MM.1S (cell line): Measurements from ENCODE around the gene CKS2.

Experiments
- DNase-seq: peaks from one replicate; pipeline ENCODE4 v3.0.0-alpha.2; 2015
- H2AFZ ChIP-seq: fragments of 300-600 bp; sonication (generic); 2 replicates; pipeline ENCODE4 v1.6.0; 2016; ENCODE audit warnings: antibody characterized with exemption, low read length
- H3F3A ChIP-seq: fragments of 300-600 bp; sonication (generic); 2 replicates; pipeline ENCODE4 v1.6.1; 2016; ENCODE audit warnings: mild to moderate bottlenecking, antibody characterized with exemption, low read length, moderate library complexity, mixed read lengths; ENCODE audit not compliant: insufficient read depth
- H3K27ac ChIP-seq: fragments of 300-600 bp; sonication (generic); 2 replicates; pipeline ENCODE4 v1.5.1; 2016; ENCODE audit warnings: mild to moderate bottlenecking, low read length
- H3K27me3 ChIP-seq: fragments of 300-600 bp; sonication (generic); replicated peaks from 2 replicates; pipeline ENCODE4 v1.6.0; 2016; ENCODE audit warnings: low read length; ENCODE audit not compliant: insufficient read depth
- H3K36me3 ChIP-seq: fragments of 300-600 bp; sonication (generic); replicated peaks from 2 replicates; pipeline ENCODE4 v1.6.1; 2016; ENCODE audit warnings: mild to moderate bottlenecking, low read length, mixed read lengths; ENCODE audit not compliant: insufficient read depth
- H3K4me1 ChIP-seq: fragments of 300-600 bp; sonication (generic); 2 replicates; pipeline ENCODE4 v1.6.1; 2016; ENCODE audit warnings: low read length, mixed read lengths
- H3K4me2 ChIP-seq: fragments of 300-600 bp; sonication (generic); 2 replicates; pipeline ENCODE4 v1.6.0; 2016; ENCODE audit warnings: low read depth, low read length
- H3K4me3 ChIP-seq: fragments of 300-600 bp; sonication (generic); 2 replicates; pipeline ENCODE4 v1.5.1; 2016; ENCODE audit warnings: low read length, mixed read lengths
- H3K79me2 ChIP-seq: fragments of 300-600 bp; sonication (generic); 2 replicates; pipeline ENCODE4 v1.6.1; 2016; ENCODE audit warnings: mixed run types, low read length, mixed read lengths
- H3K9ac ChIP-seq: fragments of 300-600 bp; sonication (generic); 2 replicates; pipeline ENCODE4 v1.6.1; 2016; ENCODE audit warnings: low read length, mixed read lengths
- H3K9me2 ChIP-seq: fragments of 300-600 bp; sonication (generic); replicated peaks from 2 replicates; pipeline ENCODE4 v1.6.1; 2016; ENCODE audit warnings: mild to moderate bottlenecking, low read length, mixed read lengths; ENCODE audit not compliant: insufficient read depth
- H3K9me3 ChIP-seq: fragments of 300-600 bp; sonication (generic); replicated peaks from 2 replicates; pipeline ENCODE4 v1.6.1; 2016; ENCODE audit warnings: mild to moderate bottlenecking, low read length, mixed read lengths; ENCODE audit not compliant: insufficient read depth
- H4K20me1 ChIP-seq: fragments of 300-600 bp; sonication (generic); 2 replicates; pipeline ENCODE4 v1.6.1; 2016; ENCODE audit warnings: mild to moderate bottlenecking, low read length, moderate library complexity, mixed read lengths; ENCODE audit not compliant: insufficient read depth
- CTCF ChIP-seq: fragments of 300-600 bp; sonication (generic); IDR thresholded peaks from 2 replicates; pipeline ENCODE4 v1.5.1; 2016; ENCODE audit warnings: antibody characterized with exemption, low read length, mixed read lengths
- EZH2 ChIP-seq: fragments of 300-600 bp; sonication (generic); optimal IDR thresholded peaks from 2 replicates; pipeline ENCODE3; 2017; ENCODE audit warnings: low read depth, mild to moderate bottlenecking, antibody characterized with exemption, low read length, mixed read lengths
- EZH2phosphoT487 ChIP-seq: fragments of 300-600 bp; sonication (generic); IDR thresholded peaks from 2 replicates; pipeline ENCODE4 v1.6.1; 2018; ENCODE audit warnings: antibody characterized with exemption, low read length

CKS2 gene

GRCh38 chr9:89315482-89315881, 4.5 kb downstream of the CKS2 start:
- Histone ChIP-seq H2AFZ (no peak overlapping the region), H3K27ac (no peak overlapping the region), H3K27me3 (no peaks in the 10 kb centered on the region), H3K9me2 (no peaks in the 10 kb centered on the region), H4K20me1 (peaks cover 13% of the 10 kb centered on the region; the same call in 1 of the 2 replicates), H3K79me2 (peaks cover 80% of the 10 kb centered on the region), H3F3A (peaks cover 64% of the 10 kb centered on the region), H3K36me3 (peaks cover 12% of the 10 kb centered on the region; the same call in 1 of the 2 replicates), H3K4me2 (peak overlapping the region; percentile 93; the same call in 1 of the 2 replicates), H3K4me3 (no peak overlapping the region), H3K9ac (no peak overlapping the region), H3K4me1 (peaks cover 46% of the 10 kb centered on the region), H3K9me3 (no peaks in the 10 kb centered on the region)
- TF ChIP-seq EZH2 (no peak), CTCF (no peak), EZH2phosphoT487 (no peak)
- DNase-seq: no peak

GRCh38 chr9:89317282-89317681, 6.3 kb downstream of the CKS2 start:
- Histone ChIP-seq H3K9ac (peak overlapping the region; percentile 96; the same call in 1 of the 2 replicates), H3K9me2 (no peaks in the 10 kb centered on the region), H3K4me1 (peaks cover 46% of the 10 kb centered on the region), H3K36me3 (peaks cover 12% of the 10 kb centered on the region; the same call in 1 of the 2 replicates), H3K4me3 (no peak overlapping the region; the same call in 1 of the 2 replicates), H2AFZ (no peak overlapping the region), H3K4me2 (peak overlapping the region; percentile 78), H4K20me1 (peaks cover 10% of the 10 kb centered on the region; the same call in 1 of the 2 replicates), H3K9me3 (no peaks in the 10 kb centered on the region), H3K27ac (peak overlapping the region; percentile 98), H3K79me2 (peaks cover 82% of the 10 kb centered on the region), H3K27me3 (no peaks in the 10 kb centered on the region), H3F3A (peaks cover 59% of the 10 kb centered on the region)
- no peak for TF ChIP-seq CTCF
- TF ChIP-seq EZH2: no peak
- no peak for TF ChIP-seq EZH2phosphoT487
- DNase-seq: no peak

GRCh38 chr9:89318123-89319014, 7.4 kb downstream of the CKS2 start, which contains the start of gene SECISBP2:
Gene SECISBP2, plus strand, starts transcription at chr9:89318500. Its CDS starts 77 bp downstream, at chr9:89318577.
- peaks cover 41% of the 10 kb centered on the region for H3K4me1 ChIP-seq
- H3K9me2 ChIP-seq: no peaks in the 10 kb centered on the region
- H3K79me2 ChIP-seq: peaks cover 82% of the 10 kb centered on the region
- no peaks in the 10 kb centered on the region for H3K27me3 ChIP-seq
- H2AFZ ChIP-seq: peak within 1 kb of the TSS; percentile 58
- no peaks in the 10 kb centered on the region for H3K9me3 ChIP-seq
- peaks cover 5% of the 10 kb centered on the region; the same call in 1 of the 2 replicates for H4K20me1 ChIP-seq
- H3K27ac ChIP-seq: peak within 1 kb of the TSS; percentile 98
- peak; percentile 95 for DNase-seq
- peak within 1 kb of the TSS; percentile 85 for H3K4me3 ChIP-seq
- H3K4me2 ChIP-seq: peak within 1 kb of the TSS; percentile 78
- H3K9ac ChIP-seq: peak within 1 kb of the TSS; percentile 96
- TF ChIP-seq EZH2 (no peak), CTCF (peak; percentile 77; the same call in 1 of the 2 replicates), EZH2phosphoT487 (no peak)
- H3K36me3 ChIP-seq: peaks cover 11% of the 10 kb centered on the region; the same call in 1 of the 2 replicates
- peaks cover 55% of the 10 kb centered on the region for H3F3A ChIP-seq
